Muscle of leg (tissue), 11 donors: ENCODE results near the gene CIAO3. TPM values are rescaled to one million over a fixed set of nuclear protein-coding genes. Genes with fewer than 3 reads are reported as not detected.

Experiments used
- DNase-seq: peaks from one replicate; pipeline ENCODE4 v3.0.0; 2013
- H3K27ac ChIP-seq: one replicate; pipeline ENCODE4 v1.5.1; 2013; ENCODE audit warnings: mild to moderate bottlenecking, low read length, control low read depth
- H3K27me3 ChIP-seq: one replicate; pipeline ENCODE4 v1.6.1; 2013; ENCODE audit warnings: low read length; ENCODE audit not compliant: control insufficient read depth, insufficient read depth
- H3K36me3 ChIP-seq: one replicate; pipeline ENCODE4 v1.6.1; 2013; ENCODE audit warnings: low read length; ENCODE audit not compliant: control insufficient read depth, insufficient read depth
- H3K4me1 ChIP-seq: one replicate; pipeline ENCODE4 v1.6.1; 2013; ENCODE audit warnings: low read length; ENCODE audit not compliant: control insufficient read depth, insufficient read depth
- H3K4me3 ChIP-seq: one replicate; pipeline ENCODE4 v1.5.1; 2013; ENCODE audit warnings: low read length, control low read depth
- H3K9me3 ChIP-seq: replicated peaks from 2 replicates; pipeline ENCODE4 v1.6.1; 2013; ENCODE audit warnings: low read depth, low read length; ENCODE audit not compliant: control insufficient read depth
- WGBS: methylation state at CpG from one replicate; pipeline ENCODE4 v1.1.5; 2013; ENCODE audit warnings: missing lambda C conversion rate; ENCODE audit not compliant: insufficient coverage; 5-methylcytosine and 5-hydroxymethylcytosine counted together
- polyA plus RNA-seq, 8 donors: library from polyadenylated mRNA; unstranded; fragments of 120-200 nt; gene quantifications; one replicate each; pipeline versions ENCODE4 v1.2.1 to v1.2.3, GENCODE V29; 2013; ENCODE audit warnings: inconsistent platforms in 1 of 8, low replicate concordance in 1 of 8; ENCODE audit not compliant: insufficient read length in 8 of 8, insufficient read depth in 1 of 8
- total RNA-seq: library from RNA; stranded (reverse); fragments of 120-200 nt; gene quantifications from one replicate; pipeline ENCODE4 v1.2.4, GENCODE V29; 2013

CIAO3 gene
- total and polyA plus RNA-seq, 9 donors: 14.3 to 19.6 (median 17.9) TPM

DNA sequence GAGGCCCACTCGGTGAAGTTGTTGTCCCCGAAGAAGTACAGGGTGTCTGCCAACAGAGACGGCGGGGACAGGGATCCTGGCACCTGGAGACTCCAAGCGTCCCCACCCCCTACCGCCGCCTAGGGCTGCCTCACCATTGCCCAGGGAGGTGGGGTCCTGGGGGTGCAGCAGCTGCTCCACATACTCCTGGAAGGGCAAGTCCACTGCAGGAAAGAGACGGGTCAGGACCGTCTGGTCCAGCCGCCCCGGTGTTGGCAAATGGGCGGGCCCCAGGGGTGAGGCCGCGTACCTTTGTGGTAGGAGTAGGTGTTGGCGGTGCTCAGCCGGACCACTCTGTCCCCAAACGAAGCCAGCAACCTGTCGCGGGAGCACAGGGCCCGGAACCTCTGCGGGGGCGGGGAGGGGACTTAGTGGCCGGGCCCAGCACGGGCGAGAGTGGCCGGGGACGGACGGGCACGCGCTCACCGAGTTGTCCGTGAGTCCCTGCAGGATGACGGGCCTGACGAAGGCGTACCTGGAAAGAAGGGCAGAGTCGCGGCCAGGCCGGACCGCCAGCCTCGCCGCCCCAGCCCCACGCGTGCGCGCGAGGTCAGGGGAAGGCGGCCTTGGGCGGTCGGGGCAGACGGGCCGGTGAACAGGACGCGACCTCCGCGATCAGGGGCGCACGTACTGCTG lies 57.3 kb downstream of the CIAO3 start:
- no peak overlapping the region for H3K27ac ChIP-seq
- H3K4me3 ChIP-seq: peak overlapping the region; percentile 61
- no peaks in the 10 kb centered on the region for H3K9me3 ChIP-seq
- DNase-seq: no peak
- 4% methylated on average over 45 of the region's 57 CpGs for WGBS
- H3K4me1 ChIP-seq: peaks cover 44% of the 10 kb centered on the region
- peaks cover 50% of the 10 kb centered on the region for H3K36me3 ChIP-seq
- H3K27me3 ChIP-seq: no peaks in the 10 kb centered on the region

GRCh38 chr16:682493-683395 lies 58.1 kb downstream of the CIAO3 start:
- Histone ChIP-seq H3K4me1 (peaks cover 44% of the 10 kb centered on the region), H3K36me3 (peaks cover 50% of the 10 kb centered on the region), H3K4me3 (no peak overlapping the region), H3K27me3 (peaks cover 5% of the 10 kb centered on the region), H3K9me3 (no peaks in the 10 kb centered on the region), H3K27ac (no peak overlapping the region)
- DNase-seq: no peak
- WGBS: 80% methylated on average over 35 of the region's 36 CpGs

GRCh38 chr16:681746-682427 lies 58.9 kb downstream of the CIAO3 start:
- DNase-seq: no peak
- H3K27ac ChIP-seq: no peak overlapping the region
- H3K36me3 ChIP-seq: peaks cover 43% of the 10 kb centered on the region
- peaks cover 13% of the 10 kb centered on the region for H3K27me3 ChIP-seq
- peaks cover 44% of the 10 kb centered on the region for H3K4me1 ChIP-seq
- no peak overlapping the region for H3K4me3 ChIP-seq
- 84% methylated on average over 19 of the region's 28 CpGs for WGBS
- no peaks in the 10 kb centered on the region for H3K9me3 ChIP-seq

GRCh38 chr16:680967-681745 lies 59.6 kb downstream of the CIAO3 start:
- DNase-seq: no peak
- H3K9me3 ChIP-seq: no peaks in the 10 kb centered on the region
- peaks cover 35% of the 10 kb centered on the region for H3K36me3 ChIP-seq
- peak overlapping the region; percentile 77 for H3K4me3 ChIP-seq
- H3K27me3 ChIP-seq: peaks cover 17% of the 10 kb centered on the region
- peak overlapping the region; percentile 62 for H3K27ac ChIP-seq
- peaks cover 44% of the 10 kb centered on the region for H3K4me1 ChIP-seq
- WGBS: 43% methylated on average over 39 of the region's 44 CpGs

GRCh38 chr16:680625-680945 lies 60.2 kb downstream of the CIAO3 start:
- H3K36me3 ChIP-seq: peaks cover 30% of the 10 kb centered on the region
- peak overlapping the region; percentile 77 for H3K4me3 ChIP-seq
- no peak for DNase-seq
- peaks cover 22% of the 10 kb centered on the region for H3K27me3 ChIP-seq
- no peaks in the 10 kb centered on the region for H3K9me3 ChIP-seq
- H3K27ac ChIP-seq: peak overlapping the region; percentile 62
- peaks cover 49% of the 10 kb centered on the region for H3K4me1 ChIP-seq
- under 1% methylated on average over 32 of the region's 38 CpGs for WGBS

DNA sequence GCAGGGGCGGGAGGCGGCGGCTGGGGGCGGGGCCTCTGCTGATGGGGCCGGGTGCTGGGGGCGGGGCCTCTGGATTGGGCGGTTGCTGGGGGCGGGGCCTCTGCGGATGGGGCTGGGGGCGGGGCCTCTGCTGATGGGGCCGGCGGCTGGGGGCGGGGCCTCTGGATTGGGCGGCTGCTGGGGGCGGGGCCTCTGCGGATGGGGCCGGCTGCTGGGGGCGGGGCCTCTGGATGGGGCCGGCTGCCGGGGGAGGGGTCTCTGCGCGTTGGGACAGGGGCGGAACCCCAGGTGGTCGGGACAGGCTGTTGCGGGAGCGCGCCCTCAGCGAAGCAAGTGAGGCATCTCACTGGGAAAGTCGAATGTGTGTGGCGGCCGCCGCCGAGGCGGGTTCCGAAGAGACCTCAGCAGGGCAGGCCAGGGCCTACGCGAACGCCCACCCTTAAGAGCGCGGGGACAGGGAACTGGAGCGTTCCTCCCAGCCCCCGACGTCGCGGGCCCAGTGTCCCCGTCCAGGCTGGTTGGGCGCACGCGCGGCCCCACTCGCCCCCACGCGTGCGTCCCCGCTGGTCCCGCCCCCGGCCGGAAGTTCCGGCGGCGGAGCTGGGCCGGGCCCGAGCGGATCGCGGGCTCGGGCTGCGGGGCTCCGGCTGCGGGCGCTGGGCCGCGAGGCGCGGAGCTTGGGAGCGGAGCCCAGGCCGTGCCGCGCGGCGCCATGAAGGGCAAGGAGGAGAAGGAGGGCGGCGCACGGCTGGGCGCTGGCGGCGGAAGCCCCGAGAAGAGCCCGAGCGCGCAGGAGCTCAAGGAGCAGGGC lies 60.8 kb downstream of the CIAO3 start, which contains the start of gene STUB1:
Gene STUB1, plus strand, starts transcription at position 597 of the 811 bp plus-strand sequence. Its CDS starts 116 bp downstream, at position 713.
- peak within 1 kb of the TSS; percentile 77 for H3K4me3 ChIP-seq
- peaks cover 49% of the 10 kb centered on the region for H3K4me1 ChIP-seq
- H3K27ac ChIP-seq: peak within 1 kb of the TSS; percentile 97
- H3K36me3 ChIP-seq: peaks cover 25% of the 10 kb centered on the region
- H3K27me3 ChIP-seq: peaks cover 25% of the 10 kb centered on the region
- H3K9me3 ChIP-seq: no peaks in the 10 kb centered on the region
- WGBS: under 1% methylated on average over 74 of the region's 91 CpGs
- DNase-seq: peak; percentile 95

Other genes starting within 250 kb of the CIAO3 start
- 17.2 TPM for gene CAPN15, start 213.3 kb downstream of the CIAO3 start, total RNA-seq
- gene CAPN15, start 213.3 kb downstream of the CIAO3 start, polyA plus RNA-seq: 10 to 100 TPM; 20.0 to 36.7 (median 30.5) TPM
- 0.13 TPM for gene PRR35, start 180.6 kb downstream of the CIAO3 start, total RNA-seq
- gene PRR35, start 180.6 kb downstream of the CIAO3 start, polyA plus RNA-seq: under 1 TPM in 7 of 8 donors, not detected in 1; 0.07 to 0.30 (median 0.13) TPM
- 1.5 TPM for gene NHLRC4, start 174.0 kb downstream of the CIAO3 start, total RNA-seq
- gene NHLRC4, start 174.0 kb downstream of the CIAO3 start, polyA plus RNA-seq: 1 to 10 TPM; 1.3 to 1.8 (median 1.5) TPM
- gene PIGQ, start 171.0 kb downstream of the CIAO3 start, total RNA-seq: 12.2 TPM
- gene PIGQ, start 171.0 kb downstream of the CIAO3 start, polyA plus RNA-seq: 10 to 100 TPM; 14.1 to 23.2 (median 19.2) TPM
- 9.4 TPM for gene RAB40C, start 150.9 kb downstream of the CIAO3 start, total RNA-seq
- gene RAB40C, start 150.9 kb downstream of the CIAO3 start, polyA plus RNA-seq: 10 to 100 TPM; 10.3 to 15.4 (median 13.2) TPM
- 0.22 TPM for gene WFIKKN1, start 110.0 kb downstream of the CIAO3 start, total RNA-seq
- under 1 TPM; 0.12 to 0.82 (median 0.39) TPM for gene WFIKKN1, start 110.0 kb downstream of the CIAO3 start, polyA plus RNA-seq
- 47.9 TPM for gene METTL26, start 104.7 kb downstream of the CIAO3 start, total RNA-seq
- gene METTL26, start 104.7 kb downstream of the CIAO3 start, polyA plus RNA-seq: 10 to 100 TPM; 39.3 to 59.1 (median 42.5) TPM
- gene MCRIP2, start 99.2 kb downstream of the CIAO3 start, total RNA-seq: 18.6 TPM
- 10 to 100 TPM in 4 of 8 donors, 1 to 10 TPM in 4; 7.7 to 16.8 (median 10.8) TPM for gene MCRIP2, start 99.2 kb downstream of the CIAO3 start, polyA plus RNA-seq
- 12.3 TPM for gene WDR90, start 91.6 kb downstream of the CIAO3 start, total RNA-seq
- gene WDR90, start 91.6 kb downstream of the CIAO3 start, polyA plus RNA-seq: 10 to 100 TPM; 10.6 to 30.5 (median 20.3) TPM
- 31.6 TPM for gene RHOT2, start 72.9 kb downstream of the CIAO3 start, total RNA-seq
- 10 to 100 TPM; 45.1 to 88.7 (median 66.5) TPM for gene RHOT2, start 72.9 kb downstream of the CIAO3 start, polyA plus RNA-seq
- 1.3 TPM for gene RHBDL1, start 65.3 kb downstream of the CIAO3 start, total RNA-seq
- 1 to 10 TPM in 6 of 8 donors, under 1 TPM in 2; 0.84 to 2.6 (median 1.7) TPM for gene RHBDL1, start 65.3 kb downstream of the CIAO3 start, polyA plus RNA-seq
- gene STUB1, start 60.6 kb downstream of the CIAO3 start, total RNA-seq: 70.7 TPM
- 100 to 1,000 TPM in 4 of 8 donors, 10 to 100 TPM in 4; 93.9 to 115 (median 100) TPM for gene STUB1, start 60.6 kb downstream of the CIAO3 start, polyA plus RNA-seq
- gene JMJD8, start 56.7 kb downstream of the CIAO3 start, total RNA-seq: 20.7 TPM
- 10 to 100 TPM; 27.3 to 40.2 (median 34.5) TPM for gene JMJD8, start 56.7 kb downstream of the CIAO3 start, polyA plus RNA-seq
- gene WDR24, start 50.6 kb downstream of the CIAO3 start, total RNA-seq: 2.0 TPM
- 10 to 100 TPM in 1 of 8 donors, 1 to 10 TPM in 7; 7.1 to 10.5 (median 8.9) TPM for gene WDR24, start 50.6 kb downstream of the CIAO3 start, polyA plus RNA-seq
- not detected for gene FBXL16, start 35.2 kb downstream of the CIAO3 start, total RNA-seq
- under 1 TPM; 0.18 to 0.87 (median 0.42) TPM for gene FBXL16, start 35.2 kb downstream of the CIAO3 start, polyA plus RNA-seq
- gene METRN, start 25.9 kb downstream of the CIAO3 start, total RNA-seq: 35.6 TPM
- 10 to 100 TPM; 33.3 to 49.6 (median 34.9) TPM for gene METRN, start 25.9 kb downstream of the CIAO3 start, polyA plus RNA-seq
- 29.8 TPM for gene ANTKMT, start 19.9 kb downstream of the CIAO3 start, total RNA-seq
- gene ANTKMT, start 19.9 kb downstream of the CIAO3 start, polyA plus RNA-seq: 10 to 100 TPM; 14.1 to 22.8 (median 16.0) TPM
- 0.18 TPM for gene CCDC78, start 14.6 kb downstream of the CIAO3 start, total RNA-seq
- 1 to 10 TPM in 7 of 8 donors, under 1 TPM in 1; 0.77 to 2.1 (median 1.3) TPM for gene CCDC78, start 14.6 kb downstream of the CIAO3 start, polyA plus RNA-seq
- gene HAGHL, start 13.9 kb downstream of the CIAO3 start, total RNA-seq: 1.7 TPM
- gene HAGHL, start 13.9 kb downstream of the CIAO3 start, polyA plus RNA-seq: 1 to 10 TPM; 1.8 to 4.7 (median 2.9) TPM
- 0.31 TPM for gene MSLN, start 19.7 kb upstream of the CIAO3 start, total RNA-seq
- gene MSLN, start 19.7 kb upstream of the CIAO3 start, polyA plus RNA-seq: 1 to 10 TPM in 4 of 8 donors, under 1 TPM in 4; 0.23 to 6.9 (median 0.93) TPM
- 9.4 TPM for gene RPUSD1, start 47.4 kb upstream of the CIAO3 start, total RNA-seq
- gene RPUSD1, start 47.4 kb upstream of the CIAO3 start, polyA plus RNA-seq: 10 to 100 TPM; 10.0 to 13.9 (median 12.0) TPM
- gene CHTF18, start 47.6 kb upstream of the CIAO3 start, total RNA-seq: 14.5 TPM
- gene CHTF18, start 47.6 kb upstream of the CIAO3 start, polyA plus RNA-seq: 10 to 100 TPM; 11.5 to 27.1 (median 18.0) TPM
- not detected for gene GNG13, start 59.7 kb upstream of the CIAO3 start, total RNA-seq
- under 1 TPM in 1 of 8 donors, not detected in 7; 0.20 TPM for gene GNG13, start 59.7 kb upstream of the CIAO3 start, polyA plus RNA-seq
- 10.2 TPM for gene LMF1, start 230.0 kb upstream of the CIAO3 start, total RNA-seq
- gene LMF1, start 230.0 kb upstream of the CIAO3 start, polyA plus RNA-seq: 10 to 100 TPM in 4 of 8 donors, 1 to 10 TPM in 4; 8.7 to 14.1 (median 10.2) TPM
- gene SOX8, start 240.8 kb upstream of the CIAO3 start, total RNA-seq: 31.1 TPM
- gene SOX8, start 240.8 kb upstream of the CIAO3 start, polyA plus RNA-seq: 10 to 100 TPM; 38.7 to 50.9 (median 42.1) TPM